Gastroesophageal sphincter (tissue), 4 donors: Measurements from ENCODE around the gene CERK. TPM values are rescaled to one million over a fixed set of nuclear protein-coding genes. Genes with fewer than 3 reads are reported as not detected.
"Not testable (repeated sequence)": the region's sequence is repeated elsewhere in the genome, so short reads cannot be mapped to it uniquely, and the experiment has no call there.

Experiments
- ATAC-seq: fragments of 150-250 bp; one replicate; pipeline ENCODE4 v1.9.1; 2016; ENCODE audit warnings: mild to moderate bottlenecking, moderate library complexity
- H3K27ac ChIP-seq, 4 donors: fragments of 200-600 bp; sonication (generic) in 3 of 4; 1 replicate in 3 of 4; 2 replicates in 1 of 4; pipeline ENCODE4 v1.5.1; 2016 to 2019
- H3K27me3 ChIP-seq: fragments of 200-600 bp; sonication (generic); one replicate; pipeline ENCODE4 v1.5.1; 2019
- H3K36me3 ChIP-seq, 2 donors: fragments of 200-600 bp; sonication (generic); one replicate each; pipeline ENCODE4 v1.5.1; 2019; ENCODE audit warnings: control low read depth in 1 of 2
- H3K4me1 ChIP-seq, 3 donors: fragments of 200-600 bp; sonication (generic); 1 replicate in 2 of 3; 2 replicates in 1 of 3; pipeline ENCODE4 v1.5.1; 2016 to 2019; ENCODE audit warnings: control low read depth in 2 of 3
- H3K4me3 ChIP-seq, 2 donors: fragments of 200-600 bp; sonication (generic); one replicate each; pipeline ENCODE4 v1.5.1; 2019; ENCODE audit warnings: mild to moderate bottlenecking in 1 of 2, moderate library complexity in 1 of 2
- H3K9me3 ChIP-seq, 3 donors: fragments of 200-600 bp; sonication (generic); one replicate each; pipeline ENCODE4 v1.5.1; 2017 to 2019; ENCODE audit warnings: control low read depth in 2 of 3
- EP300 ChIP-seq: sonication (generic); formaldehyde crosslinking; IDR thresholded peaks from one replicate; pipeline ENCODE4 v1.6.1; 2017; ENCODE audit warnings: antibody characterized with exemption, mild to moderate bottlenecking
- POLR2A ChIP-seq, 2 donors: fragments of 450-650 bp; IDR thresholded peaks; one replicate each; pipeline ENCODE4 v1.6.1; 2017; ENCODE audit warnings: antibody characterized with exemption in 2 of 2, mild to moderate bottlenecking in 2 of 2, moderate library complexity in 1 of 2
- POLR2AphosphoS5 ChIP-seq: sonication (generic); formaldehyde crosslinking; IDR thresholded peaks from one replicate; pipeline ENCODE4 v1.6.1; 2017; ENCODE audit warnings: antibody characterized with exemption
- WGBS, 2 donors: methylation state at CpG; one replicate each; pipeline ENCODE4 v1.1.5; 2018; ENCODE audit warnings: low coverage in 1 of 2; 5-methylcytosine and 5-hydroxymethylcytosine counted together
- total RNA-seq, 4 donors: library from RNA; depleted of rRNA; stranded (reverse); fragments of >200 nt; gene quantifications; one replicate each; pipeline ENCODE4 v1.1.0, GENCODE V29; 2016
- TF ChIP-seq, protein P1 (sequence below), 4 experiments: fragments of 200-600 bp in 2 of 4; fragments of 450-650 bp in 2 of 4; sonication (generic) in 1 of 4; IDR thresholded peaks; one replicate each; pipeline ENCODE4 v1.5.1; 2017 to 2019; ENCODE audit warnings: antibody characterized with exemption in 4 of 4, mild to moderate bottlenecking in 2 of 4, moderate library complexity in 2 of 4

The CERK gene
- total RNA-seq, 4 donors from 2014 or later: 44.6 to 55.9 (median 45.6) TPM

DNA sequence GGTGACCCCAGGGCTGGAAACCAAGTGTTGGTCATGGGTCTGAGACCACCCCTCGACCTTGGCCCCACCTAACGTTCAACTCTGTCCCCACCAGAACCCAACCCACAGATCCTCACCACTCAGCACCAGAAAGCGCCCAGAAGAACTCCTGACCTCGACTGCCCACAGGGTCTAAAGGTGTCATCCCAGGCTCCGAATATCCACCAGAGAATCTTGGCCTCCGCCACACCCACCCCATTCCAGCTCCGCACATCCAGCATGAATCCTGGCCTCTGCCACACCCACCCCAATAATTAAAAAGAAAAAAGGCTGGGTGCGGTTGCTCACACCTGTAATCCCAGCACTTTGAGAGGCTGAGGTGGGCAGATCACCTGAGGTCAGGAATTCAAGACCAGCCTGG lies 1.3 kb downstream of the CERK start:
- ATAC-seq: no peak
- Histone ChIP-seq H3K4me3 (peak overlapping the region; percentile 72 to 99), H3K27ac (peak overlapping the region in 3 of 4 donors; percentile 91 to 96 (median 95)), H3K9me3 (no peaks in the 10 kb centered on the region), H3K27me3 (no peaks in the 10 kb centered on the region), H3K36me3 (peaks cover 0 to 5% of the 10 kb centered on the region in 2 donors), H3K4me1 (peaks cover 0 to 78% (median 51%) of the 10 kb centered on the region in 3 donors)
- WGBS, 2 donors: 30 to 71% methylated on average over 2 to 3 of the region's 8 CpGs
- TF ChIP-seq, protein P1, sequence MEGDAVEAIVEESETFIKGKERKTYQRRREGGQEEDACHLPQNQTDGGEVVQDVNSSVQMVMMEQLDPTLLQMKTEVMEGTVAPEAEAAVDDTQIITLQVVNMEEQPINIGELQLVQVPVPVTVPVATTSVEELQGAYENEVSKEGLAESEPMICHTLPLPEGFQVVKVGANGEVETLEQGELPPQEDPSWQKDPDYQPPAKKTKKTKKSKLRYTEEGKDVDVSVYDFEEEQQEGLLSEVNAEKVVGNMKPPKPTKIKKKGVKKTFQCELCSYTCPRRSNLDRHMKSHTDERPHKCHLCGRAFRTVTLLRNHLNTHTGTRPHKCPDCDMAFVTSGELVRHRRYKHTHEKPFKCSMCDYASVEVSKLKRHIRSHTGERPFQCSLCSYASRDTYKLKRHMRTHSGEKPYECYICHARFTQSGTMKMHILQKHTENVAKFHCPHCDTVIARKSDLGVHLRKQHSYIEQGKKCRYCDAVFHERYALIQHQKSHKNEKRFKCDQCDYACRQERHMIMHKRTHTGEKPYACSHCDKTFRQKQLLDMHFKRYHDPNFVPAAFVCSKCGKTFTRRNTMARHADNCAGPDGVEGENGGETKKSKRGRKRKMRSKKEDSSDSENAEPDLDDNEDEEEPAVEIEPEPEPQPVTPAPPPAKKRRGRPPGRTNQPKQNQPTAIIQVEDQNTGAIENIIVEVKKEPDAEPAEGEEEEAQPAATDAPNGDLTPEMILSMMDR (IDR thresholded peaks at IDR 0.05): no peak
- TF ChIP-seq EP300 (no peak), POLR2A (IDR thresholded peaks at IDR 0.05) (no peak), POLR2AphosphoS5 (no peak)

DNA sequence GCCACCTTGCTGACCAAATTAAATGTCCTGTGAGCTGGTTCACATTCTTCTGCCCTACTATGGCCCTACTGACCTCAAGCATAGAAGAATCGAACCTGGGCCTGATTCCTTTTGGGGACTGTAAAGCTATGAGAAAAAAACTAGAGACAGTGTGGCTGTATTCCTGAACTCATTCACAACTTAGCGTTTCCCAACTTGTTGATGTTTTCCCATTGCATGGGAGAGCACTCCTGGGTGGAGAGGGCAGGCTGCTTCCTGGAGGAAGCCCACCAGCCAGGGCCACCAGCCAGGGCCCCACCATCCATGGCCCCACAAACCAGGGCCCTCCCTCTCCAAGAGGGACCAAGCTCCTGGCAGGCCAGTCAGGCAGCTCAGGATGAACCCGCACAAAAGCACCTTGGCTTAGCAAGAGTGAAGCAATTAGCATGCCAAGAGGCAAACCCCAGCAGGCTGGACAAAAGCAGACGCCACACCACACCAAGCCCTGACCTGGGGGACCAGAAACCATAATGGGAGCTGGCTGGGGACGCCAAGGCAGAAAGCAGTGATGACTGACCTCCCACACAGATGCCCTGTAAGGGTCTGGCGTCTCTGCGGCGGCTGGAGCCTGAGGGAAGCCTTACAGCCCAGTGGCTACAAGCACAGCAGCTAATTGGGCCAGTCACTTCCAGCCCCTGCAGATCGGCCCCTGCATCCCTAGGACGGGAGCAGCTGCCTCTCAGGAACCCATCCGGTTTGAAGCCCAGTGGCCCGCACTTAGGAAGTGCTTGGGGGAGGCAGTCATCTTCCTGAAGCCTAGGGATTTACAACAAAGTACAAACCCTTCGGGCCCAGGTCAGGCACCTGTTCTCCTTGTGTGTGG lies 2.1 kb downstream of the CERK start:
- no peak for ATAC-seq
- Histone ChIP-seq H3K36me3 (peaks cover 0 to 5% of the 10 kb centered on the region in 2 donors), H3K9me3 (no peaks in the 10 kb centered on the region), H3K27me3 (no peaks in the 10 kb centered on the region), H3K4me1 (peaks cover 0 to 85% (median 58%) of the 10 kb centered on the region in 3 donors), H3K27ac (peak overlapping the region in 3 of 4 donors; percentile 91 to 96 (median 95)), H3K4me3 (peak overlapping the region in 1 of 2 donors; percentile 99)
- WGBS, 2 donors: 51 to 88% methylated on average over 1 to 2 of the region's 13 CpGs
- TF ChIP-seq POLR2A (IDR thresholded peaks at IDR 0.05) (no peak), EP300 (no peak), POLR2AphosphoS5 (no peak)
- TF ChIP-seq, protein P1 (IDR thresholded peaks at IDR 0.05): no peak

DNA sequence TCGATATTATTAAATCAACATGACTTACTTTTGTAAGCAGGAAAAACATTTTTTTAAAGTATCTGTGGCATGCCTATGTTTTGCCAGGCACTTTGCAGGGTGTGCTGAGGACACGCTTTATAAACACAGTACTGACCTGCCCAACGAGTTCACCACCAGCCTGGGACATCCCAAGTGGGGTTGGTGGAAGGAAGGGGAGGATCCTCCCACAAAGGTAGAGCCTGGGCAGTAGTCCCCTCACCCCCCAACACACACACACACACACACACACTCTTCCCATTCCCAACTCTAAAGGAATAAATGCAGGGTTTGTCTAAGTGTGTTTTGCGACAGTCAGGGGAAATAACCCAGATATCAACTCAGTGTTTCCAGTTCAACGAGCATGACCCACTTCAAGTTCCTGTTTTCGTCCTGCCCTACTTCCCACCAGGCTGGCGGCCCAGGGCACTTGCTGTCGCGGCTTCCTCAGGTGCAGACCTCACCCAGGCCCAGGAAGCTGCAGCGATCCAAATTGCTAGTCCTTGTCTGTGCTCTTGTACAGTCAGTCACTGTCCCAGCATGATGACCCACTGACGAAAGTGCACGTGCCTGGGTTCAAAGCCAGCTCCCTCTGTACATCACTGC lies 3.1 kb downstream of the CERK start:
- no peak for ATAC-seq
- Histone ChIP-seq H3K4me1 (peaks cover 0 to 89% (median 66%) of the 10 kb centered on the region in 3 donors), H3K9me3 (no peaks in the 10 kb centered on the region), H3K4me3 (no peak overlapping the region), H3K27ac (peak overlapping the region in 3 of 4 donors; percentile 91 to 96 (median 95)), H3K36me3 (peaks cover 0 to 5% of the 10 kb centered on the region in 2 donors), H3K27me3 (no peaks in the 10 kb centered on the region)
- no peak for TF ChIP-seq EP300
- TF ChIP-seq, protein P1 (IDR thresholded peaks at IDR 0.05): no peak
- peak; percentile 59 for TF ChIP-seq POLR2AphosphoS5
- WGBS, 2 donors: 0 to 31% methylated on average over 1 to 4 of the region's 12 CpGs

DNA sequence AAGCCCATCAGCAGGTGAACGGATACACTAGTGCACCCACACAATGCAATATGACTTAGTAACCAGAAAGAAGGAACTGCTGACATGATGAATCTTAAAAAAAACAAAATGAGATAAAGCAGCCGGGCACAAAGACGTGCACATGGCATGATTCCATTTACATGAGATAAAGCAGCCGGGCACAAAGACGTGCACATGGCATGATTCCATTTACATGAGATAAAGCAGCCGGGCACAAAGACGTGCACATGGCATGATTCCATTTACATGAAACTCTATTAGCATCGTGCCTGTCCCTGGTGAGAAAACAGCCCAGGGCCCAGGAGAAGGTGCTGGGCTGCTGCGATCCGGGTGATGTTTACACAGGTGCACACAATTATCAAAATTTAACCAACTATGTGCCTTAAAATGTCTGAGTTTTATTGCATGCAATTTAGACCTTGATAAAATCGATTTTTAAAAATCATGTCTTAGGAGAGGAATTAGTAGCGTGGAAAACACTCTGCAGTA lies 3.8 kb downstream of the CERK start:
- TF ChIP-seq POLR2AphosphoS5: peak; percentile 96
- H3K36me3 ChIP-seq, H3K9me3 ChIP-seq, H3K27me3 ChIP-seq, H3K4me3 ChIP-seq, ATAC-seq: not testable (repeated sequence)
- WGBS, 2 donors: 17 to 20% methylated on average over 7 to 10 of the region's 12 CpGs
- peaks cover 0 to 84% (median 61%) of the 10 kb centered on the region in 3 donors for H3K4me1 ChIP-seq
- H3K27ac ChIP-seq: peak overlapping the region in 2 of 4 donors; percentile 91 to 95

DNA sequence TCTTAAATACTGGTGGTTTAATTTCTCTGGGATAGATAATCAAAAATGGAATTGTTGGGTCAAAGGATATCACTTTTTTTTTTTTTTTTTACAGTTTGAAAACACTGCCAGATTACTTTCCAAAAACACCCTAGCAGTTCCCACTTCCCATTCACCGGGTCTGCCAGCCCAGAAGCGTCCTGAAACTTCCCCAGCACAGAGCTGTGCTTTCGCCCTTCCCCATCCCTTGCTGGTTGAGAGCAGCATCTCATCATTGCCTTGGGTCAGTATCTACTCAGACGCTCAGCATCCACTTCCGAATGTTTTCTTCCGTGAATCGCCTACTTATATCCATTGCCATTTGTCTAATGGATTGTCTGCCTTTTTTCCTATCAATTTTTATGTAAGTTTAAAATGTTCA lies 5.5 kb downstream of the CERK start:
- 62 to 76% methylated on average over 7 of the region's 7 CpGs for WGBS, 2 donors
- Histone ChIP-seq H3K4me1 (peaks cover 0 to 93% (median 60%) of the 10 kb centered on the region in 3 donors), H3K9me3 (no peaks in the 10 kb centered on the region), H3K27ac (peak overlapping the region in 2 of 4 donors; percentile 57 to 66), H3K27me3 (no peaks in the 10 kb centered on the region), H3K36me3 (peaks cover 0 to 19% of the 10 kb centered on the region in 2 donors), H3K4me3 (no peak overlapping the region)
- ATAC-seq: no peak
- no peak for TF ChIP-seq EP300
- TF ChIP-seq POLR2AphosphoS5: no peak
- TF ChIP-seq POLR2A (IDR thresholded peaks at IDR 0.05): no peak
- TF ChIP-seq, protein P1 (IDR thresholded peaks at IDR 0.05): no peak
